DND-41 (cell line): ENCODE results near the gene FOXL2.

Source experiments
- CTCF ChIP-seq: IDR thresholded peaks from 2 replicates; pipeline ENCODE4 v1.5.1; 2012; ENCODE audit warnings: borderline replicate concordance, low read length, moderate library complexity, mild to moderate bottlenecking; ENCODE audit not compliant: poor library complexity, severe bottlenecking; ENCODE audit errors: extremely low read depth
- EZH2 ChIP-seq: IDR thresholded peaks from 3 replicates; pipeline ENCODE4 v1.6.1; 2012; ENCODE audit warnings: borderline replicate concordance, low read depth, mild to moderate bottlenecking, moderate library complexity, low read length, inconsistent platforms; ENCODE audit not compliant: severe bottlenecking

GRCh38 chr3:138942861-138943623 lies 3.9 kb downstream of the FOXL2 start:
- TF ChIP-seq CTCF = no peak
- TF ChIP-seq EZH2 = no peak
